K562 (cell line): ENCODE measurements around the gene PRR35.

Experiments used
- CC2D1A ChIP-seq: fragments of 450-650 bp; IDR thresholded peaks from 2 replicates; pipeline ENCODE4 v1.6.1; 2017; ENCODE audit warnings: mild to moderate bottlenecking
- ERF ChIP-seq: fragments of 450-650 bp; formaldehyde crosslinking; IDR thresholded peaks from 2 replicates; pipeline ENCODE4 v1.4.0; 2020; ENCODE audit warnings: mild to moderate bottlenecking, mixed read lengths
- MAFK ChIP-seq: IDR thresholded peaks from 2 replicates; pipeline ENCODE4 v1.6.1; 2011; ENCODE audit warnings: low read length, improper control_type of control experiment
- MECOM ChIP-seq: fragments of 250-450 bp; sonication (Bioruptor Pico); IDR thresholded peaks from 2 replicates; pipeline ENCODE4 v1.8.0; 2022; ENCODE audit warnings: inconsistent platforms
- RBBP5 ChIP-seq: fragments of 200-600 bp; sonication (generic); IDR thresholded peaks from 2 replicates; pipeline ENCODE4 v1.6.1; 2012; ENCODE audit warnings: borderline replicate concordance, mild to moderate bottlenecking, low read length, control low read depth, inconsistent platforms; ENCODE audit not compliant: insufficient read depth, poor library complexity, severe bottlenecking
- TCF3 ChIP-seq: sonication (generic); formaldehyde crosslinking; IDR thresholded peaks from 2 replicates; pipeline ENCODE4 v1.4.0; 2020; ENCODE audit warnings: mild to moderate bottlenecking, missing genetic modification reagents
- ZNF133 ChIP-seq: fragments of 250-450 bp; sonication (Bioruptor Pico); IDR thresholded peaks from 2 replicates; pipeline ENCODE4 v1.4.0; 2020; ENCODE audit warnings: mild to moderate bottlenecking

DNA sequence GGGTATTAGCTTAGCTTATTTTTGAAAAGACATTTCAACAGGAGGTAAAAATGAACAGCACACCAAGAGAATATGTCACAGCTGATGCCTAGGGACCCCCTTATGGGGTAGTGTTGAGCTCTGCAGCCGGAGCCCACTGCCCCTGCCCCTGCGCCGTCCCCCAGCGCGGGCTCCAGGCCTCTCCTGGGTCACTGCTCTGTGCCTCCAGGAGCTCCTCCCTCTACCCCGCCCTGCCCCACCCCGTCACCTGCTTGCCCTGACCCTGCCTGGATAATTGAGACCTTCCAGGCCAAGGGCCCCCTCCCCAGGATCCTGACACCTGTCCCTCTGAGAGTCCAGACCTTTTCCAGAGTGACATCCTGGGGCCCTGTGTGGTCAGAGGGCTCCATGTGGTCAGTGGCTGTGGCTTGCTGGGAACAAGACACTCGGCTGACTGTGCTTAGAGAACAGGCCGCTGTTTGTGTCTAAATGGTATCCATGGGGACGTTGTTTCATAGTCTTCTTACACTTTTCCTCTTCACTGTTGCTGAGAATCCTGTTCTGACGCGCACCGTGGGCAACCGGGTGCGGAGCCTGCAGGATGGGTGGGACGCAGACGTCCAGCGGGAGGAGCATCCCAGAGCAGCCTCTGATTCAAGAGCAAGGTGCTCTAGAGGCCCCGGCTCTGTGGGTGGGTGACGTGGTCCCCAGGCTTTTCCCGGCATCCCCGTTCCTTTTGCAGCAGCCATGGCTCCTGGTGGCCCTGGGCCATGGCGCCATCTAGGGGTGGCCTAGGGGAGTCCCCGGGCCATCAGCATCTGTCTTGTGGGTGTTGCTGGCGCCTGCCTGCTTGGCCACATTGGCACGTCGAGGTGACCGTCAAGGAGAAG, 50.6 kb downstream of the PRR35 start:
- TF ChIP-seq CC2D1A = no peak
- TF ChIP-seq ZNF133 = no peak
- no peak for TF ChIP-seq MECOM
- no peak for TF ChIP-seq TCF3 (CRISPR knock-in tag)
- no peak for TF ChIP-seq RBBP5
- no peak for TF ChIP-seq ERF (CRISPR knock-in tag)
- TF ChIP-seq MAFK = no peak
